Nucleus accumbens (tissue), 56 donors: ENCODE results near the gene KIF26A.

ENCODE experiments used
- DNase-seq, 56 donors: peaks; one replicate each; lab custom pipeline; 2025; lab: John Stamatoyannopoulos, UW

The KIF26A gene

GRCh38 chr14:104100171-104101085 lies 38.0 kb upstream of the KIF26A start:
- no peak for DNase-seq

GRCh38 chr14:104101086-104101621 lies 37.2 kb upstream of the KIF26A start:
- no peak for DNase-seq

GRCh38 chr14:104101651-104102281 lies 36.6 kb upstream of the KIF26A start:
- no peak for DNase-seq

GRCh38 chr14:104102282-104102914 lies 36.0 kb upstream of the KIF26A start:
- no peak for DNase-seq

GRCh38 chr14:104103061-104103445 lies 35.3 kb upstream of the KIF26A start:
- DNase-seq: no peak

GRCh38 chr14:104103446-104104075 lies 34.8 kb upstream of the KIF26A start:
- no peak for DNase-seq

- DNase-seq: no peak
These were observed 34.1 kb upstream of the KIF26A start for GRCh38 chr14:104104076-104104901.

- no peak for DNase-seq
These were observed 33.1 kb upstream of the KIF26A start for GRCh38 chr14:104105071-104105821.

GRCh38 chr14:104105822-104106470 lies 32.4 kb upstream of the KIF26A start:
- DNase-seq: no peak

- no peak for DNase-seq
These were observed 31.9 kb upstream of the KIF26A start for GRCh38 chr14:104106471-104106991.

GRCh38 chr14:104107101-104107581 lies 31.2 kb upstream of the KIF26A start:
- DNase-seq: no peak

- peak in 9 of 56 donors; percentile 6 to 69 (median 27) for DNase-seq
These were observed 30.5 kb upstream of the KIF26A start for GRCh38 chr14:104107611-104108569.

- no peak for DNase-seq
These were observed 29.5 kb upstream of the KIF26A start for GRCh38 chr14:104108570-104109541.

- no peak for DNase-seq
These were observed 28.5 kb upstream of the KIF26A start for GRCh38 chr14:104109731-104110361.
